HG03045 (cell line): ENCODE data around the gene AGA.

ENCODE experiments used
- ATAC-seq: cut with Tn5 transposase; IDR thresholded peaks from one replicate; pipeline ENCODE4 v1.9.1; 2021; ENCODE audit warnings: mild to moderate bottlenecking, moderate library complexity; ENCODE audit not compliant: unreplicated experiment

Gene AGA

GRCh38 chr4:177447417-177448004 lies 5.3 kb upstream of the AGA start:
- ATAC-seq = no peak

GRCh38 chr4:177446586-177446985 lies 4.3 kb upstream of the AGA start:
- ATAC-seq = no peak

- no peak for ATAC-seq
Observed at GRCh38 chr4:177444911-177445736, 2.9 kb upstream of the AGA start.

GRCh38 chr4:177441061-177441802 lies 1.0 kb downstream of the AGA start:
- ATAC-seq = peak; percentile 27

GRCh38 chr4:177436456-177436855 lies 5.8 kb downstream of the AGA start:
- ATAC-seq = no peak

GRCh38 chr4:177434667-177435066 lies 7.6 kb downstream of the AGA start:
- ATAC-seq = no peak

GRCh38 chr4:177427192-177427591 lies 15.0 kb downstream of the AGA start:
- ATAC-seq = no peak

- ATAC-seq = no peak
Observed at GRCh38 chr4:177419434-177419833, 22.8 kb downstream of the AGA start.

GRCh38 chr4:177413656-177414055 lies 28.6 kb downstream of the AGA start:
- ATAC-seq = no peak

- no peak for ATAC-seq
Observed at GRCh38 chr4:177413076-177413475, 29.2 kb downstream of the AGA start.

- ATAC-seq = no peak
Observed at GRCh38 chr4:177411996-177412395, 30.2 kb downstream of the AGA start.

- ATAC-seq = no peak
Observed at GRCh38 chr4:177410566-177410965, 31.7 kb downstream of the AGA start.

- no peak for ATAC-seq
Observed at GRCh38 chr4:177408023-177408422, 34.2 kb downstream of the AGA start.

GRCh38 chr4:177405508-177405907 lies 36.7 kb downstream of the AGA start:
- no peak for ATAC-seq

GRCh38 chr4:177404986-177405385 lies 37.3 kb downstream of the AGA start:
- ATAC-seq = no peak

- ATAC-seq = no peak
Observed at GRCh38 chr4:177404342-177404741, 37.9 kb downstream of the AGA start.

- no peak for ATAC-seq
Observed at GRCh38 chr4:177403746-177404145, 38.5 kb downstream of the AGA start.

- no peak for ATAC-seq
Observed at GRCh38 chr4:177401658-177402273, 40.5 kb downstream of the AGA start.

- no peak for ATAC-seq
Observed at GRCh38 chr4:177400030-177400429, 42.2 kb downstream of the AGA start.

- no peak for ATAC-seq
Observed at GRCh38 chr4:177396352-177396751, 45.9 kb downstream of the AGA start.

- ATAC-seq = no peak
Observed at GRCh38 chr4:177393236-177393635, 49.0 kb downstream of the AGA start.
